HL-60/S4 treated with phorbol 12-myristate 13-acetate at 8.2 ng/mL for 4 days and 3 days (cell line): ENCODE results near the gene USP51.
"Not testable (repeated sequence)": the region's sequence is repeated elsewhere in the genome, so short reads cannot be mapped to it uniquely, and the experiment has no call there.

ENCODE experiments used
- in situ Hi-C: fragments of 300-500 bp; cut with MboI; formaldehyde crosslinking; loops from 2 replicates; pipeline ENCODE4 v1.15.0; 2022; ENCODE audit warnings: low sequenced_read_pairs

Gene USP51

DNA sequence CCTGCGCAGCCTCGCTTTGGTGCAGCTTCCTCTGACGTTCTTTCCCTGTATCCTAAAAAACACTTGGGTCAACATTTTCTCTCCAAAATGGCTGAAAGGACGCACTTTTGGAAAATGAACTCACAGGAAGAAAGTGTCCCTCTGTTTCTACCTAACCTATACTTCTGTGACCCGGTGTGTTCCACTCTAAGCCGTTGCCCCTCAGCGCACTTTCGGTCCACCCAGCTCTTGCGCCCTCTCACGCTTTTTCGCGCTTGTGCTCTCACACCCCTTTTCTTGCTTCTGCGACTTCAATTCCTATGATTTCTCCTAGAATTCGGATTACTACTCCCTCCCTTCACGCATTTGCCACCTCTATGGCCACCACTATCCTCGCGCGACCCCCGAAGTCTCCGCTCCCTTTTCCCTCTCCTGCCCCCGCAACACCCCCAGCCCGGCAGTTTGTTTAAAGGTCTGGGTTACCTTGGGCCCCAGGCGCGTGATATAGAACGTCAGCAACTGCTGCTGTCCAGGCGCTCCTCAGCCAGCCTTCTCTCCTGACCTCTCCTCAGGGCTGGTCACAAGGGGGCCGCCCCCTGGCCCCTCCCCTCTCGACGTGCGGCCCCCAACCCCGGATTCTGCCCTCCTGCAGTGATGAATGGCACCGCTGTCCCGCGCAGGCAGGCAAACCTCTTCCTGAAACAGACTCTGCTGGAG lies at the start of gene USP51:
Gene USP51 (minus strand): TSS at position 535 of the 696 bp plus-strand sequence. CDS start 909 bp downstream, outside the sequence.
- in situ Hi-C loops = no loop called here

DNA sequence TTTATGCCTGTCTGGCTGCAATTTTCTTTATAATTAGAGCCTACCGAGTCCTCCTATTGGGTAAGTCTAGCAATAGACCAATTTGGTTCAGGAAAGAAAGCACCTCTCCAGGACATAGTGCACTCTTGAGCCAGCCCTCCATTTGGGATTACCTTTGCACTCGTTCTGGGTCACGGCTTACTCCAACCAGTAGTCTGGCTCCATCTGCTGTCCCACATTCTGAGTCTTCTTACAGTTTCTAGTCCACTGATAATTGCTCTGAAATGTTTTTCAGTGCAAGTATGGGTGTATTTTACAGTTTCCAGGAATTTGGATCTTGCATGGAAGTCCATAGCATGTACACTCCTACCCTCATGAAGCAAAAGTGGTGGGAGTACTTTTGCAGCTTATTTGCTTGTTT lies 34.8 kb upstream of the USP51 start:
- in situ Hi-C loops = no loop called here

DNA sequence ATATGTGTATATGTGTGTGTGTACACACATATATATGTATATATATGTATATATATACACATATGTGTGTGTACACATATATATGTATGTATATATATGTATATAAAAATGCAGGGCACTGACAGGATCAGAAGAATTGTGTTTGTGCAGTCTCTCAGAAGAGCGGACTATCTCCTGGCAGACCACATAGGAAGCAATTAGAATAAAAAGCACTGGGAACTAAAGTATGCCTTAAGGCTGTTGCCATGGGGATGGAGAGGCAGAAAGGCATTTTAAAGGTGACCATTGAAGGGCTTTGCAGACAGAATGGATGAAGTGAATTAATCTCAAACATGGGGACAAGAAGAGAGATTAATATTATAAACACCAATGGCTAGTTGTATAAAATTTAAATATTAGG lies 33.7 kb upstream of the USP51 start:
- in situ Hi-C loops = no loop called here

DNA sequence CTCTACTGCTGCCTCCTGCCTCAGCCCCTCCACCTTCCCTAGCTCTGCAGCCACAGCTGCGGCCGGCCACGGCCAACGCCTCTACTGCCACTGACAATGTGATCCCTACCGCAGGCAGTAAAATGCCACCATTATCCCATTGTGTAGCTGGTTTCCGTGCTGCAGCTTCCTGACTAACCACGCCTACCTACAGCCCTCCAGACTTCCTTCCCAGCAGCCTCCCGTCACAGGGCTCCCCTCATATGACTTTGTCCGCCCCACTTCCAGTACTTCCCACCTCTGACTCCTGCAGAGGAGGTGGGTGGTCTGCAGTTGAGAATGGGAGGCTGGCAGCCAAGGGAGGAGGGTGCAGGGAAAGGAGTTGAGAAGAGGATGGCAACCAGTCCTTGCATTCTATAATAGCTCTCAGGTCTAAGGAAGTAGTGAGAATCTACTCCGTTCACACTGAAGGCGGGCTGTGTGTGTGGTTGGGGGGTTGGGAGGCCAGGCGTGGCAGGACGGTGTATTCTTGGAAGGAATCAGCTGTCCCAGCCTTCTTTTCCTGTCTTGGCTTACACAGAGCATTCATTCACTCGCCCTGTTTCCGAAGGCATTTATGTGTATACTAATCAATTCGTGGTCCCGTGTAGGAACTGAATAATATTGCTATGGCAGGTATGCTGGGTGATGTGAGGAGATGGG lies 33.1 kb upstream of the USP51 start:
- in situ Hi-C loops = no loop called here

DNA sequence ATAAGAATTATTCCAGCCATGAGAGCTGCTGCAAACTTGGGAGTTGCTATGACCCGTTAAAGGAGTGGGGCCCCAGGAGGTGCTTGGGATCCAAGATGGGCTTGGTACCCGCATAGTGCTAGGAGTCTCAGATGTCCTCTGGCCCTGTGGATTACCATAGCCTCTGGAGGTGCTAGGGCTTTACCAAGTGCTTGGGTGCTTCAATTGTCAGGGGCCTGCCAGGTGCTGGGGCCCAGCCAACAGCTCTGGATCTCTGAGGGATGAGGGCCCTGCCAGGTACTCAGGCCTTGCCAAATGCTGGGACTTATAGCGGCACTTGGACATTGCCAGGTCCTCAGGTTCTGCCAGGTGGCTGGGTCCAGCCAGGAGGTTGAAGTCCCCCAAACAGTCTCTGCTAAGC lies 32.0 kb upstream of the USP51 start:
- in situ Hi-C loops = no loop called here

DNA sequence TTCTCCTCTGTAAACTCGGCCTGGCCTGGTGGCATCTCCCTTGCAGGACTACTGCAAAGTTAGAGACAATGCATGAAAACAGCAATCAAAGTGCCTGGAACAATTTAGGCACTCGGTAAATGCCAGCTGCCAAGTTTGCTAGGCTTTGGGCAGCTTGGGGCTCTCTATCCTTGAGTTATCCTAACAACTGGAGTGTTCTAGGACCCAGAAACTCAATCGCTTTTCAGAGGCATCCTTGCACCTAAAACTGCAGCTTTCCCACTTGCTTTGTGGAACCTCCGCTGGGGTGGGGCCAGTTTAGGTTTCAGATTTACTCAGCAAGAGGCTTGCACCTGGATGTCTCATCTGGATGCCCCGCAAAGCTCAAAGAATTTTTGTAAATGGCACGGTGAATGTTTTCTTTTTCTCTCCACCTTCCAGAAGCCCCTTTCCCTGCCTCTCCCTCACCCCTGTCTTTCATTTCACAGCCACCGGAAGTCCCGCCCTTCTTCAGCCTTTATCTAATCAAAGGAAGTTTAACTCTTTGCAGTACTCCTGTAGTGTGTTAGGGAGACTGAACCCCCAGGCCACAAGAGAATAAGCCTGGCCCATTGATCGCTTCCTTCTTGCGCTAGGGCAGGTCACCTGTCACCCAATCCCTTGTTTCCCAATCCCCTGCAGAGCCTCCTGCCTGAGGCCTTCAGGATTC lies 27.3 kb upstream of the USP51 start:
- in situ Hi-C loops = not testable (repeated sequence)

DNA sequence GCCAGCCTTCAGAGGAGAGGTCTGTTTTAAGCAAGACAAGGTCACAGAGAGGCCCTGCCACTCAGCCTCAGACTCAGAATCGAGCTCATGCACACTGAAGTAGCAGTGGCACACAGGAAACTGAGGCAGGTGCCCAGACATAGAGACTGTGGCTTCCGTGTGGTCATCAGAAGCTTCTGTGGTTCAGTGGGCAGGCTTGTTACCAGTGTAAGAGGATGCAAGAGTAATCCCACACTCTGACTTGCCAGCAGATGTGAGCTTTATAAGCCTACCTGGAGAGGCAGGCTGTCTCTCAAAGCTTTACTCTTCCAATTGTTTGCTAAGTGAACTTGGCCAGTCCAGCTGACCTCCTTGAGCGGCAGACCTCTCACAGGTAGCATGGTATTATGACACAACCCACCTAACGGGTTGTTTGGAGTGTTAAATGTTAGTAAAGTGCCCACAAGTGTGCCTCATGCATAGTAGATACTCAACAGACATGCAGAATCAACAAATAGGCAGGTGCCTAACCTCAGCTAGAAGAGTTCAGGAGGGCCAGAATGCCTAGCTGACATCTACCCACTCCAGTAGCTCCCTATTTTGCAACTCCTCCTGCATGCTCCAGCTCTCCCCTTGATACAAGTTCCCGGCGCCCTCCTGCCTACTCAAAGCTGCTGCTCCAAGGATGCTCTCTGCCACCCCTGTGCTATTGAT lies 23.5 kb upstream of the USP51 start:
- in situ Hi-C loops = not testable (repeated sequence)

DNA sequence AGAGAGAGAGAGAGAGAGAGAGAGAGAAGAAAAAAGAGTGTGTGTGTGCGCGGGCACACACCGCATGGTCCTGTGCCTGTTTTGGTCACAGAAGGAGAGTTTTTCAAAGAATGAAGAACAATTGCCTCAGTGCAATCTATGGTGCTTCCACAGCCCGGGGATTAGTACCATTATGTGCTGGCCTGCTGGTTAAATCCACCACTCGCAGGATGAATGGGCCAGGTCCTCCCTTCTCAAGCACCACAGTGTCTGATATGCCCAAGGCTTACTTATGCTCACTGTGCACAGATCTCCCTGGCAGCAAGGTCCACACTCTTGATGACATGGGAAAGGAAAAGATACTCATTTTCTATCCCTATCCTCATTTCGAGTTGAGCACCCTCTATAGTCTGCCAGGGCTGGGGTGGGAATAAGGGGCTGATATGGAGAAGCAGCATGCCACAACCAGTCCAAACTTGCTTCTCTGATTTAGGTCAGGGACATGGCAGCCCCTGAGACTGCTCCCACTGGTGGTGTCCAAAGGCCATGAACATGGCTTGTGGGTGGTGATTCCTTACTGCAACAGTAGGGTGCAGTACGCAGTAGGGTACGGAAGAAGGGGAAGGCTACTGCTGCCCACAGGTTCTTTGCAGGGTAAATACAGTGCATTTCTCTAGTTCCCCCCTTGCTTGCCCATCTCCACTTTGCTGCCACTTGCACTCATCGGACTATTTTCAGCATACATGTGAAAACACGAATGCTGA lies 18.9 kb upstream of the USP51 start:
- in situ Hi-C loops = not testable (repeated sequence)

DNA sequence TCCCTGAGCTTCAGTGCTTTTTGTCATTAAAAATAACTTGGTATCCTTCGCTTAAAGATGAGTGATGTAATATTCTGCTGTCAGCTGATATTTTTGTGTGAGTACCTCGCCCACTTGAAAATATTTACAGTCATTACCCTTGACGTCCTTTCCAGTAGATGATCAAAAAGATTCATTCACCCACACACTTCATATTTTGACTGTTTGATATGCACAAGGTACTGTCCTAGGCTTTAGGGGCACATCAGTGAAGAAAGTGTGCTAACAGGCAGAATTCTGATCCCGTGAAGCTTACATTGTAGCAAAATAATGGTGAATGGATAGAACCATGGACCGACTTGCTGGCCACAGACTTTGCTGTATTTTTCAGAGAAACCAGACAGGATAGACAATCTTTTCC lies 18.1 kb upstream of the USP51 start:
- in situ Hi-C loops = not testable (repeated sequence)

DNA sequence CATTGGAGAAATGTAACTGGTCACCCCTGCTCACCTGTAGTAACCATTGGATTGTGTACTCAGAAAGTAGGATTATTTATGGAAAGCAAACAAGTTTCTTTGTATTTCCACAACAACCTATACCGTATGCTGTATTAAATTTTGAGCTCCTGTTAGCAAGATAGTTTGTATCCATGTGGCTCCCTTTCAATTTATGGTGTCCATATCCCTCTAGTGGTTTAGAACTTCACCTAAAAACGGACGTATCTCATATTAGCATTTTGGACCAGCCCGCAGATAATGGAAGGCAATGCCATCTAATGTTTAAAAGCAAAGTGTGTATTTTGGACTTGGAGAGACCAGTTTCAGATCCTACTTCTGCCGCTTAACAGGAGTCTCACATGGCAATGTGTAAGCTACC lies 17.4 kb upstream of the USP51 start:
- in situ Hi-C loops = not testable (repeated sequence)

DNA sequence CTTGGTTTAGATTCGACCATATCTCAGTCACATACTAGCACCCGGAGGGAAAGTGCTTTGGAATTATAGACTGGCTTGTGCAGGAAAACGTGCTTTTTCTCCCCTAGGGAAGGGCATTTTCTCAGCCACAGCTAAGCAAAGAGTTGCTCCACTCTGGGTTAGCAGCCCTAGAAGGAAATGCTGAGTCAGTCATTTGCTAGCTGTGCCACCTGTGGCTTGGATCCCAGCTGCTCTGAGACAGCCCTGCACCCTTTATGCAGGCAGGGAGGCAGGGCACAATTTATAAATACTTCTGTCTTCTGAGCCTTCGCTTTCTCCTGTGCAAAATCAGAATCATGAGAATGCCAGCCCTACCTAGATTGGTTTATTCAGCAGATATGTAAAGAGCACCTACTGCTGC lies 1.3 kb upstream of the USP51 start:
- in situ Hi-C loops = no loop called here

DNA sequence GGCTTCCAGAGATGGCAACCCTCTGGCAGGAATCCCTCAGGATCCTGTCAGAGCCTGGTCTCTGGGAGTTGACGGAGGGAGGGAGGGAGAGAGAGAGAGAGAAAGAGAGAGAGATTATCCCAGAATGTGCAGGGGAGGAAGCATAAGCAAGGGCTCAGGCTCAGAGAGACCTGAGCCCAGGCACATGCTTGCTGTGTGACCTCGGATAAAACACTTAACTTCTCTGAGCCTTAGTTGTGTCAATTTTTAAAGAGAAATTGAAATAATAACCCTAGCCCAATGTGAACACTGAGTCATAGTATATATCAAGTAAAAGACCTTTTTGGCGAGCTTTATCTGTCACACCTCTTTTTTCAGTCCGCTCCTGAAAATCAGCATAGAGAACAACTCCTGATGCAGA lies 473 bp upstream of the USP51 start:
- in situ Hi-C loops = no loop called here

DNA sequence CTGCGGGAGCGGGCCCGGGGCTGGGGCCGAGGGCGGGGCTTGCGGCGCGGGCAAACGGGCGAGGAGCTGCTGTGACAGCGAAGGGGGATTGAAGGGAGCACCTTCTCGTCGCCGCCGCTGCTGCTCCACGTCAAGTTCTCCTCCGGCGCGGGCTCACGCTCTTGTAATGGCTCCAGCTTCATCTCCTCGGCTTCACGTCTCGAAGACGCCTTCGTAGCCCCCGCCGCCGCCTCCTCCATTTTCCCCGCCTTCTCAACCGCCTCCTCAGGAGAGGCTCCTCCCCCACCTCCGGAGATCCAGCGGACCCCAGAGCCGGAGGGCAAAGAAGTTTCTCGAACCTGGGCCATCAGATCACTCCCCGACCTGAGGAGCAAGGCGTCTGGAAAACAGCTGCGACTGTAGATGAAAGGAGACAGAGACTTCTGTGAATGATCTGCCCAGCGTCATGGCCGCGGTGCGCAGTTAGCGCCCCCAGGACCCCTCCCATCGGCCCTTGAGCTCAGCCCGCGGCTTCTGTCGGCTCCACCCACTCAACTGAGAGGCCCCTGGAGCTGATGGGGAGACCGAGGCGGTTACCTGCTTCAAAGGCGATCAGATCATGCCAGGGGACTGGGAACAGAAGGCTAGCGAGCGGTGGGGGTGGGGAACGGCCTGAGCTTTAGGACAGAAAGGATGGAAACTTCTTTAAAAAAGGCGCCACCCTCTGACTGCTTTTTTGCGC lies 895 bp downstream of the USP51 start:
- in situ Hi-C loops = no loop called here

DNA sequence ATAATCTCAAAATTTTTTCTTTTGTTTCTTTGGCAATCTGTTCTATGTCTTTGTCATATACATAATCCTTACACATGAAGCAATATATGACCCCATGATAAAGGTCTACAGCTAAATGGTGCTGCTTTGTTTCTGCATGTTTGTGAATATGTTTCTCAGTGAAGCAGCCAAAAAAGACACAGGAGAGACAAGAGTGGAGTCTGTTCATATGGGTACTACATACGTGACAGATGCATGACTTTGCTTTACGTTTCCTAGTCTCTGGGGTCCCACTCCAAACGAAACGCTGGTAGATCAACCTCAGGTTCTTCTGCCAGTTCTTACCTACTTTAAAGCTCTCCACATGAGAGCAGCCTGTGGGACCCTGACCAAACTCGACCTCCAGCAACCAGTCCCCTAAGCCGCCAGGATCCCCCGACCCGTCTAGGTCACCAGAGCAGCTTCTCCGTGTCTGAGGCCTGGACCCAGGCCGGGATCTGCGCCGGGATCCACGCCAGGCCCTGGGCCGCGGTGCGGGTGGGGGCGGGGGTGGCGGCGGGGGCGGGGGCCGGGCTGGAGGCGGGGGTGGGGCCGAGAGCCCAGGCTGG lies 1.5 kb downstream of the USP51 start:
- in situ Hi-C loops = no loop called here

DNA sequence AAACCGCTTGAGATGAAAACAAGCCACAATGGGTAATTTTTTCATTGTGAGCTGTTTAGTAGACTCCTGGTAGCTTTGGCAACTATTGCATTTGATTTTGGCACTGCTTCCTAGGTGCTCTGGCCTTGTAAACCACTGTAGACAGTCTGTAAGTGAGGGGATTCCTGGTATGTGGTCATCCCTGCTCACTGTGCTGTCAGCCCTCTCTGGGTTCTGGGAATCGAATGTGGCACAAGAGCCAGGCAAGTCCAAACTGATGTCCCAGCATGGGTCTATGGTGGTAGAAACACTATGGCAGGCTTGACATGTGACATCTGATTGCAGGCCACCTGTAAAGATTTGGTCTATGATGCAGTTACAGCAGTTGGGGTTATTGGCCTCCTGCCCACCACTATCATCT lies 2.5 kb downstream of the USP51 start:
- in situ Hi-C loops = no loop called here

DNA sequence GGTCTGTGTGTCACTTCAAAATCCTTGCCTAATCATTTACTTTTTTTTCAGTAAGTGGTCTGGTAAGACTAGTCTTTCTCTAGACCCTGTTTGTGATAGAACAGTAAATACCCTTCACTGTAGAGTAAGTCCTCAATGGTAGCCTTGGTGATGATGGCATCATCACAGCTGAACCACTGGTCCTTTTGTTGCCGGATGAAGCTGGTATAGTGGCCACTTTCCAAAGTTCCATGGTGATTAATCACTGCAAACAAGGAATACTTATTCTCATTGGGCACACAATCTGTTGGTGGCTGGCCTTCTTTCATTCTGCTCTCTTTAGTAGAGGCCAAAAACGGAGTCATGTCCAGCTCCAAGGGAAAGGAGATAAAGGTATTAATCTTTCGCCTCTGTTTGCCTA lies 2.9 kb downstream of the USP51 start:
- in situ Hi-C loops = no loop called here

DNA sequence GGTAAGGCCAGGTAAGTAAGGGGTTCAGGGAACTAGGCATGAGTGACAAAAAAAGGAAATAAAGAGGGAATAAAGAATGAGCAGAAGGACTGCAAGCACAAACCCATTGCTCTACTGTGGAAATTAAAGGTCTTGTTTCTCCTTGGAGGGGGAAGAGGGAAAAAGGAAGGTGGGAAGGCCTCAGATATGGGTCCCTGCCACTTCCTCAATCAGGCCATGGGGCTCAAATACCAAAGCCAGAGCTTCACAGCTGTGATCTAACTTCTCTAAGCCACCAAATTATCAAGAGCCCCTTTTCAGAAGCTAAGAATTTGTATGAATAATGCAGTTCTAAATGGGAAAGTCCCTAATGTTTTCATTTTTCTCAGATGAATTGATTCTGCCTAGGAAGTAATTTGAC lies 4.7 kb downstream of the USP51 start:
- in situ Hi-C loops = no loop called here

DNA sequence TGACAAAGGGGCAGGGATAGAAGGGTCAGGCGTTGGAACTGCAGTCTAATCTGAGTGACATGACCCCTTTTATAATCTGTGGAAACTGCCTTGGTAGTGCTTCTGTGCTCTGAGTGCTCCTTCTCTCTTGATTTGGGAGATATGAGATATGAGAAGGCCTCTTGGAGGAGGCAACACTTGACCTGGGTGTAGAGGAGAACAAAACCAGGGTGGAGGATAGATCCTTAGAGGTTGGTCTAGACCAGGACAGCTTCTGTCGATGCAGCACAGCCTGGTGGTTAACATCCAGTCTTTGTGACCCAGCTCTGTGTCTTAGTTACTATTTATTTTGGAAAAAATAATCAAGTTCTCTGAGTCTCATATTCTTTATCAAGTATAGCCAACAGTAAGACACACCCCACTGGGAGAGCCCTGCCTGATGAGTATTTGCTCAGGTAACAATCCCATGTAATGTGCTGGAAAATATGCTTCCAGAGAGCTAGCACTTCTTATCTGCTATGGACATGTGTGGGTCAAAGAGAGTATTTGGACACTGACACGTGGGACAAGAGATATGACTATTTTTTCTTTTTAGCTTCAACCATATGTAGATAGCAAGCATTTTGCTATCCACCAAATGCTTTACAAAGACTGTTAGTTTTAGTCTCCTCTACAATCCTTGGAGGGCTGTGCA lies 9.1 kb downstream of the USP51 start:
- in situ Hi-C loops = no loop called here

DNA sequence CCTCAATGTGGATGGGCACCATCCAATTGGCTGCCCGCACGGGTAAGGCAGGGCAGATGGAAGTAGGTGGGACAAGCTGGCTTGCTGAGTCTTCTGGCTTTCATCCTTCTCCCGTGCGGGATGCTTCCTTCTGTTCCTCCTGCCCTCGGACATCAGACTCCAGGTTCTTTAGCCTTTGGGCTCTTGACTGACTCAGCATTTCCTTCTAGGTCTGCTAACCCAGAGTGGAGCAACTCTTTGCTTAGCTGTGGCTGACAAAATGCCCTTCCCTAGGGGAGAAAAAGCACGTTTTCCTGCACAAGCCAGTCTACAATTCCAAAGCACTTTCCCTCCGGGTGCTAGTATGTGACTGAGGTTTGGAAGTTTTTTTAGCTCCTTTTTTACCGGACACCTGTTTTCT lies 9.7 kb downstream of the USP51 start:
- in situ Hi-C loops = not testable (repeated sequence)
